GM12872 (cell line): ENCODE measurements around the gene IGF1R.

Experiments used
- TF ChIP-seq, protein P1 (sequence below): IDR thresholded peaks from 3 replicates; pipeline ENCODE4 v1.5.1; 2011; ENCODE audit warnings: low read depth, mild to moderate bottlenecking, low read length, moderate library complexity; ENCODE audit not compliant: insufficient read depth

The IGF1R gene

DNA sequence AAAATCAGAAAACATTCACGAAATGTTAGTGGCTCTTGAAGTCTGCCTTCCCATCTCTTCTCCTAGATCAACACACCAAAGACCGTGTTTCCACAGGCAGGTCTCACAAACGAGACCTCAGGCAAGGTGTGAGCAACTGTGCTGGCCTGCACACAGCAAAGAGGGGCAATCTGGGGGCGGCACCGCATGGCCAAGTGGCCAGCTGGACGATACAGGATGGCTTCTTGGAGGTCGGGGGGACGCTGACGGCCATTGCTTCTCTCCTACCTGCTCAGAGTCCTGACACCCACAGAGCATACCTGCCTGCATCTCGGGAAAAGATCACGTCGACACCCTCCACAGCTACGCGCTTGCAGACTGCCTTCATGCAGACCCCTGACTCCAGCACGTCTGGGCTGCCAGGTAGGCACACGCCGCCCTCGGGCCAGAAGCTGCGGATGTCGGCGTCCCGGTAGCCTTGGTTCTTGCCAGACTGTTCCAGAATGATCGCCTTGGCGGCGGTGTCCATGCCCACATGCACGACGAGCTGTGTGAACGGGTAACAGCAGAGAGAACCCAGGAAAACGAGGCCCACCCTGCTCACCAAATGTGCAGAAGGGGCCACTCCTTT is 320.9 kb downstream of the IGF1R start:
- TF ChIP-seq, protein P1, sequence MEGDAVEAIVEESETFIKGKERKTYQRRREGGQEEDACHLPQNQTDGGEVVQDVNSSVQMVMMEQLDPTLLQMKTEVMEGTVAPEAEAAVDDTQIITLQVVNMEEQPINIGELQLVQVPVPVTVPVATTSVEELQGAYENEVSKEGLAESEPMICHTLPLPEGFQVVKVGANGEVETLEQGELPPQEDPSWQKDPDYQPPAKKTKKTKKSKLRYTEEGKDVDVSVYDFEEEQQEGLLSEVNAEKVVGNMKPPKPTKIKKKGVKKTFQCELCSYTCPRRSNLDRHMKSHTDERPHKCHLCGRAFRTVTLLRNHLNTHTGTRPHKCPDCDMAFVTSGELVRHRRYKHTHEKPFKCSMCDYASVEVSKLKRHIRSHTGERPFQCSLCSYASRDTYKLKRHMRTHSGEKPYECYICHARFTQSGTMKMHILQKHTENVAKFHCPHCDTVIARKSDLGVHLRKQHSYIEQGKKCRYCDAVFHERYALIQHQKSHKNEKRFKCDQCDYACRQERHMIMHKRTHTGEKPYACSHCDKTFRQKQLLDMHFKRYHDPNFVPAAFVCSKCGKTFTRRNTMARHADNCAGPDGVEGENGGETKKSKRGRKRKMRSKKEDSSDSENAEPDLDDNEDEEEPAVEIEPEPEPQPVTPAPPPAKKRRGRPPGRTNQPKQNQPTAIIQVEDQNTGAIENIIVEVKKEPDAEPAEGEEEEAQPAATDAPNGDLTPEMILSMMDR = no peak

DNA sequence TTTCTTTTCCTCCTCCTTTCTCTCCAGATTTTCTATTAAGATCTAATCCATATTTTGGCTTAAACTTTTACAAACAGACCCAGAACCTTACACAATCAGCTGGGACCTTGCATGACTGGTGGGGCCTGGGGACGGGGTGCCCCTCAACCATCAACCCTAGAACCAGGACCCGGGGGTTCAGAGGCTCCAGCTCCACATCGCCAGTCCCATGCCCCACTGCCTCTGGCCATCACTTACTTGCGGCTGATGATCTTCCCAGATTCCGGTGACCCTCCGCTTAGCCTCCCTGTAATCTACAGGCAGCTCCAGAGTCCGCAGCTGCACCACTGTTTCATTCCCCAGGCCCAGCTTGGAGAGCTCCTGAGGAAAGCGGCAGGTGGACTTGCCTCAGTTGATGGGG is 322.5 kb downstream of the IGF1R start:
- TF ChIP-seq, protein P1 = no peak

DNA sequence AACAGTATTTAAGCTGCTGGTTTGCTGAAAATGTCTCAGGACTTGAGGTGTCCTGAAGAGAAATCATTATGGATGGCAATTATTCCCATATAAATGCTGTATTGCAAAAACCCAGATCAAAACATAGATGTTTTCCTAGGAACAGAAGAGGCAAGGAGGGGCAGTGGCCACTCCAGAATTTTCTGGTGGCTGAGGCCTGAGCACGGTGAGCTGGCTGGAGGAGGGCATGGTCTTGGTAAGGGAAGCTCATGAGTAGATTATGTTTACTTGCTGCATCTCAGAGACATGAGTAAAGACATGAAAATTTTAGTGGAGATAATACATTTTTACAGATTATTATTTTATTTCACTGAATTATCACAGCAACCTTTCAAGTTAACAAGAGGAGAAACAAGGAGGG is 328.2 kb downstream of the IGF1R start:
- TF ChIP-seq, protein P1 = no peak

DNA sequence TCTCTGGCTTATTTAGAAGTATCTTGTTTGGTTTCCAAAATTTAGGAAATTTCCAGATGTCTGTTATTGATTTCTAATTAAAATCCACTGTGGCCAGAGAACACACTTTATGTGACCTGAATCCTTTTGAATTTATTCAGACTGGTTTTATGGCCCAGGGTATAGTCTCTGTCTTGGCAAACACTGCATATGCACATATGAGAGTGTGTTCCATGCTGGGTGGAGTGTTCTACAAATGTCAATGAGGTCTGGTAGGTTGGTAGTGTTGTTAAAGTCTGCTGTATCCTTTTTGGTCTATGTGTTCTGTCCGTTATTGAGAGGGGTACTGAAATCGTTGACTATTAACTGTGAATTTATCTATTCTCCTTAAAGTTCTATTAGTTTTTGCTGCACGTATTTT is 329.1 kb downstream of the IGF1R start:
- TF ChIP-seq, protein P1 = no peak

DNA sequence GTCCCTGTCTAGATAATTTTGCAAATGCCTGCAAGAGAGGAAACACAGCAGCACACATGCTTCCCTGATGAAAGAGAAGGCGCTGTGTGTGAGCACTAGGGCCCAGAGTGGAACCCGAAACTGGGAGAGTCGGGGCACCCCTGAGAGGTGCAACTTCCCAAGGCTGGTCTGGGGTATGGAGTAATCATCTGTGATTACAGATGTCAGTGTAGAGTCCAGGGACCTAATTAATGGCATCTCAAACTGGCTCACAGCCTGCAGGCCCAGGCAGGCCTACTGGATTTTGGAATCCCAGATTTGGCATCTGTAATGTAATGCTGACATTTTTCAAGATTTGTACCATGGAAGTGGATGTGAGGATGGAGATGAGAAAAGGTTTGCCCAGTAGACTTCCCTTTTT is 329.8 kb downstream of the IGF1R start:
- TF ChIP-seq, protein P1 = no peak

DNA sequence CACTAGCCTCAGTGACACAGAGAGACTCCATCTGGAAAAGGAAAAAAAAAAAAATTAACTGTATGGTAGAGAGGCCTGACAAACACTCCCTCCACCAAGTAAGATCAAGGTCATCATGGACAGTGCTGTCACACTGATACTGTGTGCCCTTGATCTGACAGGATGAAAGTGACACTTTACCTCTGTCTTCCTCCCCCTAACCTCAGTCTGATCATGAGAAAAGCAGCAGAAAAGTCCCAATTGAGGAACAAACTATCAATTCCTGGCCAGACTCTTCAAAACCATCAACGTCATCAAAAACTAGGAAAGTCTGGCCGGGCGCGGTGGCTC is 332.5 kb downstream of the IGF1R start:
- TF ChIP-seq, protein P1 = no peak

DNA sequence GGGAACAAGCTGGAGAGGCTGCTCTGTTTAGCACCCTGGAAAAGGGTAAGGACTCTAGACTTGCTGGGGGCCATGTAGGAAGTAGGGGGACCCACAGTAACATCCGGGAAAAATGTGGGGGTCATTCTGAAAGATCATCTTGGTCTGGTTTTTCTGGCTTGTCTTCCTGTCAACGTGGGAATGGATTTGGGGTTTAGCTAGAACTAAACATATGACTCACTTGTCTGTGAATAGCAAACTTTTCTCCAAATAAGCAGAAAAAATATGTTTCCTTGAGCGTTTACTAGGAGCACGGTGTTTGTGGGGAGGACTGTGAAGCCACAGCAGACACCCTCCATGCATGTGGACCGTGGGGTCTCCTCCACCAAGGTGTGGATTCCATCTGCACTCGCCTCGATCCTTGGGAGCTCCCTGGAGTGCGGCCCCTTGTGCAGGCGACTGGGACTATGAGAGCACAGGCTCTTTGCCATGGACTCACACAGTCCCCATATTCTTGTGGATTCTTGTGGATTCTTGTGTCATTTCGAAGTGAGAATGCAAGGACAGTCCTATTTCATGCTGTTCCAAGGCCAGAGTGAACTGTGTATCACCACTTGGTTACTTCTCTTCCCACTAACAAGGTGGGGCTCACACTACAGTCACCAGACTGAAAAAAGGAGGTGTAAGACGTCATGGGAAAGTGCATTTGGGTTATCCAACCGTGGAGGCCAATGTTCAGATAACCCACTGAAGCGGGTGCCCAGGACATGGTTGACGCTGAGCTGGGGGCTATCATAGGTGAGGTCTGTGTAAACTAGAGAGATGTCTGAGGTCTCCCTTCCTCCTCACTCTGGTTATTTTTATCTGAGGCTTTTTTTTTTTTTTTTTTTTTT is 333.7 kb downstream of the IGF1R start:
- TF ChIP-seq, protein P1 = no peak
